Endothelial cell of umbilical vein (primary cell): ENCODE results near the gene BCAR3. TPM values are rescaled to one million over a fixed set of nuclear protein-coding genes. Genes with fewer than 3 reads are reported as not detected.

Experiments used
- BruUV-seq: library from RNA; stranded (reverse); fragments of 400-500 nt; replicated peaks from 2 replicates; lab custom pipeline; 2021; lab: Mats Ljungman, UMichigan
- CTCF ChIA-PET: fragments of 300-600, 350-600 bp; sonication (Branson Sonifier 250); formaldehyde crosslinking; loops from one replicate; lab custom pipeline; 2021; ENCODE audit warnings: antibody characterized with exemption, inconsistent platforms; lab: Charles Lee
- POLR2A ChIA-PET: fragments of 300-600, 350-600 bp; sonication (Branson Sonifier 250); formaldehyde crosslinking; loops from one replicate; lab custom pipeline; 2021; ENCODE audit warnings: antibody characterized with exemption, inconsistent platforms; lab: Charles Lee
- DNase-seq: peaks from one replicate; pipeline ENCODE4 v3.0.0-alpha.2; 2011; ENCODE audit warnings: low read depth, low spot score
- FAIRE-seq: peaks from 2 replicates; lab custom pipeline; 2011; peaks lifted over from hg19 to GRCh38; lab: Jason Lieb, UNC
- H2AFZ ChIP-seq: 2 replicates; pipeline ENCODE4 v1.6.0; 2012; ENCODE audit warnings: low read depth, low read length, control low read depth, inconsistent platforms
- H3K27ac ChIP-seq: 2 replicates; pipeline ENCODE4 v1.5.1; 2011; ENCODE audit warnings: low read depth, mild to moderate bottlenecking, control low read depth, low read length, moderate library complexity; ENCODE audit not compliant: insufficient read depth
- H3K27me3 ChIP-seq, 2 experiments: 2 replicates each; pipeline versions ENCODE4 v1.6.0 to v1.6.1; 2011; ENCODE audit warnings: low read length in 2 of 2, mixed read lengths in 1 of 2; ENCODE audit not compliant: control insufficient read depth in 2 of 2, insufficient read depth in 2 of 2
- H3K36me3 ChIP-seq, 2 experiments: 2 replicates in 1 of 2; 3 replicates in 1 of 2; pipeline ENCODE4 v1.5.1; 2011; ENCODE audit warnings: low read length in 2 of 2, mild to moderate bottlenecking in 1 of 2, moderate library complexity in 1 of 2; ENCODE audit not compliant: control insufficient read depth in 2 of 2, insufficient read depth in 2 of 2; ENCODE audit errors: extremely low read depth in 1 of 2
- H3K4me1 ChIP-seq: 3 replicates; pipeline ENCODE4 v1.5.1; 2011; ENCODE audit warnings: mild to moderate bottlenecking, low read length; ENCODE audit not compliant: control insufficient read depth, insufficient read depth; ENCODE audit errors: extremely low read depth
- H3K4me2 ChIP-seq: 2 replicates; pipeline ENCODE4 v1.6.1; 2011; ENCODE audit warnings: low read length, control low read depth, mixed read lengths; ENCODE audit not compliant: insufficient read depth
- H3K4me3 ChIP-seq, 3 experiments: fragments of 200-600 bp in 1 of 3; sonication (generic), shearing (Covaris generic) in 1 of 3; replicated peaks in 1 of 3; 2 replicates each; pipeline ENCODE4 v1.5.1; 2011 to 2016; ENCODE audit warnings: control low read depth in 3 of 3, low read length in 3 of 3, mild to moderate bottlenecking in 2 of 3, inconsistent platforms in 1 of 3, low read depth in 1 of 3, moderate library complexity in 1 of 3; ENCODE audit not compliant: insufficient read depth in 1 of 3
- H3K79me2 ChIP-seq: 2 replicates; pipeline ENCODE4 v1.6.0; 2012; ENCODE audit warnings: low read length, inconsistent platforms; ENCODE audit not compliant: control insufficient read depth, insufficient read depth
- H3K9ac ChIP-seq: replicated peaks from 2 replicates; pipeline ENCODE3; 2011; ENCODE audit warnings: low read length, control low read depth; ENCODE audit not compliant: insufficient read depth; ENCODE audit errors: extremely low read depth
- H3K9me1 ChIP-seq: replicated peaks from 3 replicates; pipeline ENCODE4 v1.6.0; 2011; ENCODE audit warnings: mild to moderate bottlenecking, low read length; ENCODE audit not compliant: control insufficient read depth, insufficient read depth; ENCODE audit errors: extremely low read depth
- H3K9me3 ChIP-seq: replicated peaks from 2 replicates; pipeline ENCODE4 v1.5.1; 2012; ENCODE audit warnings: low read length, inconsistent platforms; ENCODE audit not compliant: control insufficient read depth, insufficient read depth
- H4K20me1 ChIP-seq: replicated peaks from 2 replicates; pipeline ENCODE3; 2011; ENCODE audit warnings: mild to moderate bottlenecking, low read length; ENCODE audit not compliant: control insufficient read depth, insufficient read depth; ENCODE audit errors: extremely low read depth
- CTCF ChIP-seq, 2 donors: IDR thresholded peaks; 1 replicate in 1 of 2; 2 replicates in 1 of 2; pipeline ENCODE4 v1.5.1; 2011; ENCODE audit warnings: low read length in 2 of 2, mild to moderate bottlenecking in 2 of 2, moderate library complexity in 2 of 2, control low read depth in 1 of 2, inconsistent platforms in 1 of 2, low read depth in 1 of 2; ENCODE audit not compliant: insufficient read depth in 1 of 2; ENCODE audit errors: extremely low read depth in 1 of 2
- EZH2 ChIP-seq: IDR thresholded peaks from 2 replicates; pipeline ENCODE4 v1.6.1; 2012; ENCODE audit warnings: borderline replicate concordance, low read depth, mild to moderate bottlenecking, moderate library complexity, low read length, inconsistent platforms; ENCODE audit not compliant: severe bottlenecking
- FOS ChIP-seq: IDR thresholded peaks from 2 replicates; pipeline ENCODE4 v1.6.1; 2011; ENCODE audit warnings: mild to moderate bottlenecking, low read length, moderate library complexity, borderline replicate concordance; ENCODE audit not compliant: insufficient read depth
- GATA2 ChIP-seq: IDR thresholded peaks from 2 replicates; pipeline ENCODE4 v1.7.0; 2011; ENCODE audit warnings: low read depth, mild to moderate bottlenecking, moderate library complexity, mixed read lengths, low read length; ENCODE audit not compliant: insufficient read length, insufficient read depth
- JUN ChIP-seq: IDR thresholded peaks from 2 replicates; pipeline ENCODE4 v1.6.1; 2011; ENCODE audit warnings: borderline replicate concordance, low read depth; ENCODE audit not compliant: insufficient read length, insufficient read depth
- MAX ChIP-seq: IDR thresholded peaks from 2 replicates; pipeline ENCODE4 v1.6.1; 2011; ENCODE audit not compliant: insufficient read depth, insufficient read length
- MYC ChIP-seq: IDR thresholded peaks from one replicate; pipeline ENCODE4 v1.6.1; 2011; ENCODE audit warnings: mild to moderate bottlenecking, low read depth, low read length
- POLR2A ChIP-seq: IDR thresholded peaks from 2 replicates; pipeline ENCODE4 v1.6.1; 2012; ENCODE audit warnings: low read depth, mild to moderate bottlenecking, control low read depth, low read length
- POLR2AphosphoS5 ChIP-seq: IDR thresholded peaks from 2 replicates; pipeline ENCODE4 v1.6.1; 2012; ENCODE audit warnings: low read depth, mild to moderate bottlenecking, control low read depth, low read length, moderate library complexity; ENCODE audit not compliant: insufficient read depth
- dilution Hi-C: fragments of 300-500 bp; cut with MboI; formaldehyde crosslinking; loops from one replicate; pipeline ENCODE4 v1.15.0; 2019; ENCODE audit warnings: low sequenced_read_pairs; ENCODE audit not compliant: extremely low pct_ligation_motif_present
- intact Hi-C: fragments of 100-400 bp; cut with micrococcal nuclease; formaldehyde crosslinking; loops from one replicate; pipeline ENCODE4 v1.10.0; 2022
- polyA plus RNA-seq, 4 experiments: library from polyadenylated mRNA; depleted of rRNA in 3 of 4; stranded (reverse) in 3 of 4; unstranded in 1 of 4; fragments of >200 nt; gene quantifications; 2 replicates each; pipeline versions ENCODE4 v1.2.1 to v1.2.3, GENCODE V29; 2011 to 2012; ENCODE audit warnings: missing spikeins in 1 of 4
- total RNA-seq: library from RNA; stranded (reverse); gene quantifications from 2 replicates; pipeline ENCODE4 v1.2.3, GENCODE V29; 2021

The BCAR3 gene
- total and polyA plus RNA-seq, 2 donors (not counting 3 experiments of a cell fraction or from before 2014, with no cell fraction given), result 17.5 to 32.9 TPM

DNA sequence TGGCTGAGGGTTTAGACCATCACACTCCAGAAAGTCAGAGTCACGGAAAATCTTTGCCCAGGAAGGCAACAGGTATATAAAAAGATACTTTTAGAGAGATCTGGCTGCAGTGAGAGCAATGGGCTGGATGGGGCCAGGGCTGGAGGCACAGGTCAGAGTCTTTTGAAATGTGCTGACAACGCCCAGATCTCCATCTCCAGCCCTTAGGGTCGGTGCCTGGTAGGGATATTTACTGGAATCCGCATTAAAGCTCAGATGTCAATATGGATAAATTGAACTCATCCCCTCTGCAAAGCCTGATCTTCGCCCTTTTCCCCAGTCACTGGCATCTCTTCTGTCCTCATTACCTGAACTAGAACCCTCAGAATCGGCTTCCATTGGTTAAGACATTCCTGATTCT is 82.2 kb downstream of the BCAR3 start:
- dilution Hi-C loops, result no loop called here
- H3K4me2 ChIP-seq, result no peak overlapping the region
- no peaks in the 10 kb centered on the region for H3K9me1 ChIP-seq
- no peak overlapping the region for H3K9ac ChIP-seq
- H3K27ac ChIP-seq, result no peak overlapping the region
- FAIRE-seq (no peak), DNase-seq (no peak)
- peaks cover 99% of the 10 kb centered on the region for H3K79me2 ChIP-seq
- no peak overlapping the region for H3K4me3 ChIP-seq
- ChIA-PET POLR2A (no interaction called here), CTCF (interaction anchor here (1.0 to 1.4 kb wide), 4 partner anchors 9 to 295 kb away, joined by 3 read pairs; no protein-coding TSS in a partner anchor)
- peaks cover 4% of the 10 kb centered on the region for H4K20me1 ChIP-seq
- no TSS peak for BruUV-seq
- intact Hi-C loops, result no loop called here
- no peaks in the 10 kb centered on the region for H3K27me3 ChIP-seq
- TF ChIP-seq JUN (no peak), FOS (no peak), MAX (no peak), CTCF (IDR thresholded peaks at IDR 0.05; ENCODE audit: extremely low read depth in 1 of 2, insufficient read depth in 1 of 2, low read depth in 1 of 2, low read length in 2 of 2) (no peak), EZH2 (no peak), POLR2A (no peak), POLR2AphosphoS5 (no peak), MYC (no peak), GATA2 (no peak)
- no peaks in the 10 kb centered on the region for H3K9me3 ChIP-seq
- peaks cover 3% of the 10 kb centered on the region for H3K4me1 ChIP-seq
- H3K36me3 ChIP-seq, result no peaks in the 10 kb centered on the region
- H2AFZ ChIP-seq, result no peak overlapping the region
